ENCODE measurements around the gene HEATR5A.

GRCh38 chr14:31312934-31313333, 107.4 kb downstream of the HEATR5A start:
- TF ChIP-seq CTCF (IDR thresholded peaks at IDR 0.05) (no peak), POLR2A (IDR thresholded peaks at IDR 0.05) (no peak)

Measured in esophagus squamous epithelium (tissue), 4 donors.